GM12801 (cell line): Measurements from ENCODE around the gene HSP90AB1.

Source experiments
- TF ChIP-seq, protein P1 (sequence below): IDR thresholded peaks from one replicate; pipeline ENCODE4 v1.5.1; 2011; ENCODE audit warnings: control low read depth; ENCODE audit not compliant: insufficient read length; ENCODE audit errors: extremely low read depth

Gene HSP90AB1

DNA sequence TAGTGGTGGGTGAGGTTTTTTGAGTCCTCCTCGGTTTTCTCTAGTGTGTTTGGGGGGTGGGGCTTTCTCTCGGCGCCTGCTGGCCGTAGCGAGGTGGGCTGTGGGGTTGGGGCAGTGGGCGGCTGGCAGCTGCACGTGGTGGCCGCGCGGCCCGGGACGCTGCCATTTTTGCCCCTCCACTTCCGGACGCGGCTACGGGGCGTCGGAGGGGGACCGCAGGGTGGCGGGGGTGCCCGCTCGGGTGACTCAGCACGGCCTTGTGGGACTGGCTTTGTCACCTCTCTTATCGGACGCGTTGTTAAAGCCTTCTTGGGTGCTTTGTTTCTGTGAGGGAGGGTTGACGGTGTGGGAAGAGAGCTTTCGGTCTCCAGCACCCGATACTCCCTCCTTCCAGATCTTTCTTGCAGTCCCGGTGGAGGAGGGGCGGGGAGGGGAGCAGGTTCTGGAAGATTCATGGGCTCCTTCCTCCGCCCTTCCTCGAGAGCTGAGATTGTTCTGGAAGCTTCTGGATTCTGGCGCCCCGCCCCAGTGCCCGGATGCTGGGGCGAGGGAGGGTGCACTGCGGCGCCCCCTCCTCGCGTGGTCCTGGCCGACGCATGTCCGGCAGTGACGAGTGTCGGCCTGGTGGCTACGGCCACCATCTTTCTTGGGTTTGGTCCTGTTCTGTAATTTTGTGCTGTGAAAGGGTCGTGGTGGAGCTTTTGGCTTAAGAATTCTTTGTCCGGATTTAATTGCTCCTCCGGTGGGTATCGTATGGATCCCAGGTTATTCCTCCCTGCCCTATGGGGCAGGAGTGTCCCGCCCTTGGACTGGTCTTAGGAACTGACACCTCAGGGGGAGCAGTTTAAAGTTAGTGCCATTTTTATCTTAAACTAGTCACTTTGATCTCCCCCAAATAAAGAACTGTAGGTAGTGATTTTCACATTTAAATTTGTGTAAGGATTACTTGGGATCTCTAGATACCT is 719 bp downstream of the HSP90AB1 start:
- TF ChIP-seq, protein P1, sequence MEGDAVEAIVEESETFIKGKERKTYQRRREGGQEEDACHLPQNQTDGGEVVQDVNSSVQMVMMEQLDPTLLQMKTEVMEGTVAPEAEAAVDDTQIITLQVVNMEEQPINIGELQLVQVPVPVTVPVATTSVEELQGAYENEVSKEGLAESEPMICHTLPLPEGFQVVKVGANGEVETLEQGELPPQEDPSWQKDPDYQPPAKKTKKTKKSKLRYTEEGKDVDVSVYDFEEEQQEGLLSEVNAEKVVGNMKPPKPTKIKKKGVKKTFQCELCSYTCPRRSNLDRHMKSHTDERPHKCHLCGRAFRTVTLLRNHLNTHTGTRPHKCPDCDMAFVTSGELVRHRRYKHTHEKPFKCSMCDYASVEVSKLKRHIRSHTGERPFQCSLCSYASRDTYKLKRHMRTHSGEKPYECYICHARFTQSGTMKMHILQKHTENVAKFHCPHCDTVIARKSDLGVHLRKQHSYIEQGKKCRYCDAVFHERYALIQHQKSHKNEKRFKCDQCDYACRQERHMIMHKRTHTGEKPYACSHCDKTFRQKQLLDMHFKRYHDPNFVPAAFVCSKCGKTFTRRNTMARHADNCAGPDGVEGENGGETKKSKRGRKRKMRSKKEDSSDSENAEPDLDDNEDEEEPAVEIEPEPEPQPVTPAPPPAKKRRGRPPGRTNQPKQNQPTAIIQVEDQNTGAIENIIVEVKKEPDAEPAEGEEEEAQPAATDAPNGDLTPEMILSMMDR = no peak

DNA sequence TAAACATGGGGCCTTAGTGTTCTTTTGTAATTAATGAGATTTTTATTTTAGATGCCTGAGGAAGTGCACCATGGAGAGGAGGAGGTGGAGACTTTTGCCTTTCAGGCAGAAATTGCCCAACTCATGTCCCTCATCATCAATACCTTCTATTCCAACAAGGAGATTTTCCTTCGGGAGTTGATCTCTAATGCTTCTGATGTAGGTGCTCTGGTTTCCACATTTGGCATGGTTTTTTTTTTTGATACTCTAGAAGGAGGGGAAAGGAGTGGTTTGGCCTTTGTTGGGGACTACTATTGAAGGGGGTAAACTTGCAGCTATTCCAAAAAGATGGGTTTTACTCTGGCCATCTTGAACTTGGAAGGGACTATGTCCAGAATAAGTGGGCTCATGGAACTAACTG is 1.7 kb downstream of the HSP90AB1 start:
- TF ChIP-seq, protein P1 = no peak

DNA sequence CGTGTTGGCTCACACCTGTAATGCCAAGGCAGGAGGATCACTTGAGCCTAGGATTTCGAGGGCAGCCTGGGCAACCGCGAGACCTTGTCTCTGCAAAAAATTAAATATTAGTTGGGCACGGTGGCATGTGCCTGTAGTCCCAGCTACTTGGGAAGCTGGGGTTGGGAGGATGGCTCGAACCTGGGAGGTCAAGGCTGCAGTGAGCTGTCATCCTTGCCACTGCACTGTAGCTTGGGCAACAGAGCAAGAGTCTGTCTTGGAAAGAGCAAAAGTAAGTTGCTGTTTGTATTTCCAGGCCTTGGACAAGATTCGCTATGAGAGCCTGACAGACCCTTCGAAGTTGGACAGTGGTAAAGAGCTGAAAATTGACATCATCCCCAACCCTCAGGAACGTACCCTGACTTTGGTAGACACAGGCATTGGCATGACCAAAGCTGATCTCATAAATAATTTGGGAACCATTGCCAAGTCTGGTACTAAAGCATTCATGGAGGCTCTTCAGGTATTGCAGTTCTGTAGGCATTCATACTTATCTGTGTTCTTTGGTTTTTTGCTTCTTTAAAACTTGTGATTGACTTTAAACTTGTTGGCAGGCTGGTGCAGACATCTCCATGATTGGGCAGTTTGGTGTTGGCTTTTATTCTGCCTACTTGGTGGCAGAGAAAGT is 2.3 kb downstream of the HSP90AB1 start:
- TF ChIP-seq, protein P1 = no peak

DNA sequence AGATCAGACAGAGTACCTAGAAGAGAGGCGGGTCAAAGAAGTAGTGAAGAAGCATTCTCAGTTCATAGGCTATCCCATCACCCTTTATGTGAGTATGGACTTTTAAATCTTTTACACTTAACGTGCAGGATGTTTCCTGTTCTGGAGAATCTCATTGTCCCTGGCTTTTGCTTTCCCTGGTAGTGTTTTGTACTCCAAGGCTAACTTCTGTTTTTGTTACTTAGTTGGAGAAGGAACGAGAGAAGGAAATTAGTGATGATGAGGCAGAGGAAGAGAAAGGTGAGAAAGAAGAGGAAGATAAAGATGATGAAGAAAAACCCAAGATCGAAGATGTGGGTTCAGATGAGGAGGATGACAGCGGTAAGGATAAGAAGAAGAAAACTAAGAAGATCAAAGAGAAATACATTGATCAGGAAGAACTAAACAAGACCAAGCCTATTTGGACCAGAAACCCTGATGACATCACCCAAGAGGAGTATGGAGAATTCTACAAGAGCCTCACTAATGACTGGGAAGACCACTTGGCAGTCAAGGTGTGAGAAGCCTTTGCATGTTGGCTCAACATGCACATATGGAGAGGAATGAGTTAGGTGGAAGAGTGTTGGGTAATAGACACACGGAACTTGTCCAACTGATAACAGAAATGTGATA is 3.3 kb downstream of the HSP90AB1 start:
- TF ChIP-seq, protein P1 = no peak

DNA sequence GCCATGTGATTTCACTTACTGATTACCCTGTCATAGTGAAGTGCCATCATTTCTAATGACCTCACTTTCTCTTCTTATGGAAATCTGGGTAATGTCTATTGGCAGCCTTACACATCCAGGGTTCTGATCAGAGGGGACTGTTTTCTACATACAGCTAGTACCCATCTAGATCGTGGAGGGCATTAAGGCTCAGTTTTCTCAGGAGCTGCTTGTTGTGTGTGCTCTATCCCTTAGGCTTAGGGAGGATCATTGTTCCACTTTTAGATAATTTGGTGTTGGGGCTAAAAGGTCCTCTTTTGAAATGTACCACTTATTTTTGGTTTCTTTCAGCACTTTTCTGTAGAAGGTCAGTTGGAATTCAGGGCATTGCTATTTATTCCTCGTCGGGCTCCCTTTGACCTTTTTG is 3.8 kb downstream of the HSP90AB1 start:
- TF ChIP-seq, protein P1 = no peak

DNA sequence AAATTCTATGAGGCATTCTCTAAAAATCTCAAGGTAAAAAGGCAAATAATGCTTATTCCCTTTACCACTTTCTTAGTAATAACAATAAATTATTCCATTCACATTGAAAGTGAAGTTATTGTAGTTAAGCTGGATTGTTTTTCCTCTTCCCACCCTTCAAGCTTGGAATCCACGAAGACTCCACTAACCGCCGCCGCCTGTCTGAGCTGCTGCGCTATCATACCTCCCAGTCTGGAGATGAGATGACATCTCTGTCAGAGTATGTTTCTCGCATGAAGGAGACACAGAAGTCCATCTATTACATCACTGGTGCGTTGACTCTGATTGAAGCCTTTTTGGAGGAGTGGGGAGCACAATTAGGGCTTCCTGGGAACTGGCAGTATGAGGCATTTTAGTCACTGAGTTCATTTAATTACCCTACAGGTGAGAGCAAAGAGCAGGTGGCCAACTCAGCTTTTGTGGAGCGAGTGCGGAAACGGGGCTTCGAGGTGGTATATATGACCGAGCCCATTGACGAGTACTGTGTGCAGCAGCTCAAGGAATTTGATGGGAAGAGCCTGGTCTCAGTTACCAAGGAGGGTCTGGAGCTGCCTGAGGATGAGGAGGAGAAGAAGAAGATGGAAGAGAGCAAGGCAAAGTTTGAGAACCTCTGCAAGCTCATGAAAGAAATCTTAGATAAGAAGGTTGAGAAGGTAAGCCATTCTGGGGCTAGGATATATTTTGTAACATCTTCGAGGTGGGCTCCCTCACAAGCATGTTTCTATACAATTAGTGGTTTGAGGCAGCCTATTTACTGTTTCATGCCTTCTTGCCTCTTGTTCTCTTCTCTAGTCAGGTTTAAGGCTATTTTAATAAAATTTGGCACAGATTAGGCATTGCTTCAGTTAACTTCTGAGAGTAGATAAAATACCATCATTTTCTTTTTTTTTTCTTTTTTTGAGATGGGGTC is 4.9 kb downstream of the HSP90AB1 start:
- TF ChIP-seq, protein P1 = no peak
